CD4-positive, alpha-beta T cell treated with Interferon gamma for 1 hour (primary cell): ENCODE results near the gene CRY1.

Experiments used
- DNase-seq: peaks from one replicate; pipeline ENCODE4 v3.0.0-alpha.2; 2020

The CRY1 gene

GRCh38 chr12:106994579-106995220 lies 98.6 kb downstream of the CRY1 start:
- no peak for DNase-seq

GRCh38 chr12:106987846-106988245 lies 105.5 kb downstream of the CRY1 start:
- DNase-seq: no peak

- DNase-seq: peak; percentile 75
Observed at GRCh38 chr12:106986625-106987389, 106.5 kb downstream of the CRY1 start, which contains the start of gene MTERF2. MTERF2 (minus strand) TSS chr12:106987146; CDS start chr12:106978714, 8,432 bp downstream.

- DNase-seq: no peak
Observed at GRCh38 chr12:106986135-106986534, 107.2 kb downstream of the CRY1 start.

- no peak for DNase-seq
Observed at GRCh38 chr12:106985479-106985878, 107.9 kb downstream of the CRY1 start.

- DNase-seq: no peak
Observed at GRCh38 chr12:106984588-106985137, 108.7 kb downstream of the CRY1 start.

- DNase-seq: no peak
Observed at GRCh38 chr12:106982229-106982628, 111.1 kb downstream of the CRY1 start.

- DNase-seq: no peak
Observed at GRCh38 chr12:106981788-106982187, 111.6 kb downstream of the CRY1 start.

GRCh38 chr12:106980944-106981343 lies 112.4 kb downstream of the CRY1 start:
- no peak for DNase-seq

GRCh38 chr12:106978035-106978800 lies 115.1 kb downstream of the CRY1 start:
- no peak for DNase-seq

GRCh38 chr12:106976668-106977067 lies 116.7 kb downstream of the CRY1 start:
- no peak for DNase-seq

- no peak for DNase-seq
Observed at GRCh38 chr12:106975993-106976658, 117.2 kb downstream of the CRY1 start.

GRCh38 chr12:106975098-106975497 lies 118.3 kb downstream of the CRY1 start:
- no peak for DNase-seq

- no peak for DNase-seq
Observed at GRCh38 chr12:106974511-106974910, 118.8 kb downstream of the CRY1 start.

GRCh38 chr12:106973545-106973944 lies 119.8 kb downstream of the CRY1 start:
- DNase-seq: no peak

GRCh38 chr12:106971065-106971464 lies 122.3 kb downstream of the CRY1 start:
- no peak for DNase-seq

- DNase-seq: no peak
Observed at GRCh38 chr12:106964526-106964925, 128.8 kb downstream of the CRY1 start.

- no peak for DNase-seq
Observed at GRCh38 chr12:106962286-106962685, 131.1 kb downstream of the CRY1 start.

GRCh38 chr12:106960443-106960842 lies 132.9 kb downstream of the CRY1 start:
- DNase-seq: no peak

- no peak for DNase-seq
Observed at GRCh38 chr12:106957583-106957982, 135.8 kb downstream of the CRY1 start.

GRCh38 chr12:106956048-106956578 lies 137.2 kb downstream of the CRY1 start:
- DNase-seq: peak; percentile 48

GRCh38 chr12:106955377-106956047 lies 137.8 kb downstream of the CRY1 start, which contains the start of gene TMEM263:
TMEM263 (plus strand) TSS chr12:106955907; CDS start chr12:106967117, 11,210 bp downstream.
- DNase-seq: peak; percentile 96
